ENCODE measurements around the gene CNOT2.

CNOT2 gene

DNA sequence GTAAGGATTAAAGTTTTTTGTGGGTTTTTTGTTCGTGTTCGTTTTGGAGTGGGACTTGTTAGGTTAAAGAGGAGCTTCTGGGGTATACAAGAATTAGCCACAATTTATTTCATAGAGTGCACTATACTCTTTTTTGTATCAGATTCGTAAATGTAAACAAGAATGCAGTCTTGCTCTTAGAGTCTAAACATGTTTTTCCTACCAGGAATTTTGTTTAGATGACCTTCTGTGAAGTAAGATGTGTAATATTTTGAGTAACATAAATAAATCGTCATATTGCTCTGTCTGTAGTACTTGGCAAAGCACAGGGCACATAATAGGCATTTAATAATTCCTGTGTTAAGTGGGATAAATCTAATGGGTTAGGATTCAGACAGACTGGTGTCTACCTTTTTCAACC, 9.6 kb downstream of the CNOT2 start:
- DNase-seq: no peak

DNA sequence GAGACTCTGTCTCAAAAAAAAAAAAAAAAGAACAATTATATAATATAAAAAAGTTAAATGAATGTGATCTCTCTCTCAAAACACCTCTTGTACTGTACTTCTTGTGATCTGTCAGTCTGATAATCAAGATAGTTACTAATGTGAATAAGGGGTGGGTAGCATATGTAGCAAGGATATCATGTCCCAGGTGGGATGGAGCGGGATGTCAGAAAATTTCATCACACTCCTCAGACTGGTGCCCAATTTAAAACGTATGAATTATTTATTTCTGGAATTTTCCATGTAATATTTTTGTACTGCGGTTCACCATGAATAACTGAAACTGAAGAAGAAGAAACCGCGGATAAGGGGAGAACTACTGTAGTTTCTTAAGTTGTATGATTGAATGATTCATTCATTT, 11.0 kb downstream of the CNOT2 start:
- no peak for DNase-seq

DNA sequence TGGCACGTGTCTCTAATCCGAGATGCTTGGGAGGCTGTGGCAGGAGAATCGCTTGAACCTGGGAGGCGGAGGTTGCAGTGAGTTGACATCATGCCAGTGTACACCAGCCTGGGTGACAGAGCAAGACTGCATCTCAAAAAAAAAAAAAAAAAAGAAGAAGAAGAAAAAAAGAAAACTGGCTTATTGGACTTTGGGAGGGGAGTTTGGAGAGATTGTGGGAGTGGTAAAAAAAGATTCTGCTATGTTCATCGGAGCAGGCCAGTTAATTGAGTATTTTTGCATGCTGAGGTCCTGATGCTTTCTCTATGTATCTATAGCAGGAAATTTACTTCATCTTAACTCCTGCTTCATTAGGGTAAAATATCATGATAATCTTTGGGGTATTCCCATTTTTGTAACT, 11.6 kb downstream of the CNOT2 start:
- no peak for DNase-seq

DNA sequence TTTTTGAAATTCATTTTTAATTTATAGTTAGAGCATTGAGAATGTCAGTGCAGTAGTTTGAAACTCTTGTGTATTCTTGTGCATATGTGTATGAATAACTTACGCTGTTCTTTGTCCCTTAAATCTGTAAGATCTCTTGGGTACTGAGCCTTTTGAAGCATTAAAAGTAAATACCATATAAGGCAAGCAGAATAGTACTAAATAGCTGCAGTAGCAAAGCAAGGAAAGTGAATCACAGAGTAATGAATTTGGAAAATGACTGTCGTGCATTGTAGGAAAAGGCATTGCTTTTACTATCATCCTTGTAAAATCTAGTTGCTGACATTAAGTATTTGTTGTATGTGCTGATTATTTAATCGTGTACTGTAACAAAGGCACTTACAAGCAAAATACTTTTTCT, 12.1 kb downstream of the CNOT2 start:
- no peak for DNase-seq

DNA sequence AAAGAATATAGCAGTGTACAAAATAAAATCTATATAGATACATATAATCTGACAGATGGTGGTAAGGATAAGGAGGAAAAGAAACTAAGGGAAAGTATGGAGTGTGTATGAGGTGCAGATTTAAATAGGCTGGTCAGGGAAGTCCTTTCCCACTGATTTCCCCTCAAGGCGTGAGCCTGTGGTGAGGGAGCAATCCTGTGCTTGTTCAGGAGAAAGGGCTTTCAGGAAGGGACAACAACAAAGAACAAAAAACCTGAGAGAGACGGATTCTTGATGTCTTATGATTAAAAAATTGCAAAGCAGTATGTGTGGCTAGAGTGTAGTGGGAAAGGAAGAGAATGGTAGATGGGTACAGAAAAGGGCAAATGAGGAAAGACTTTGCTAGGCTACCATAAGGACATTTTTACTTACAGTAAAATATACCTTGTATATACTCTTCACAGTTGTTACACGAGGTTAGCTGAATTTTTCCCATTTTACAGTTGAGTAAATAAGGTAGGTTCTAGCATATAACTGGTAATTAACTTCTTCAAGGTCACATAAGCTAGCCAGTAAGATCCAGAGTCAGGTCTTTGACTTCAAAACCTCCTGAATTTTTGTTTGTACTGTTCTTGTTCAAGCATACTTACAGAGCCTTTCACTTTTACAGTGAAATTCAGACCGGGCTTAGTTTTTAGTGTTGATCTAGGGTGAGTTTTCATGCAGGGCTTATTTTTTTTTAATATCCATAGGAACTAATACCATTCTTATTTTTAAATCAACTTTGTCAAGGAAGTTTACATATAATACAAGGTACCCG, 15.6 kb downstream of the CNOT2 start:
- no peak for DNase-seq

DNA sequence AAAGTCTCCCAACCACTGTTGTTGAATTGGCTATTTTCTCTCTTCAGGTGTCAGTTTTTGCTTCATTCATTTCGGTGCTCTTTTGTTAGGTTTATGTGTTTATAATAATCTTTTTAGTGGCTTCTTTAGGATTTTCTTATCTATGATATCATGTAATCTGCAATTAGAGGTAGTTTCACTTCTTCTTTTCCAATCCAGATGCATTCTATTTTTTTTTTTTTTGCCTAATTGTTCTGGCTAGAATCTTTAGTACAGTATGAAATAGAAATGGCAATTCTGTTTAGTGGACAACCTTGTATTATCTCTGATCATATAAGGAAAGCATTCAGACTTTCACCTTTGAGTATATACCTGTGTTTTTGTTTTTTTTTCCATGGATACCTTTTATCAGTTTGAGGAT, 17.4 kb downstream of the CNOT2 start:
- no peak for DNase-seq

DNA sequence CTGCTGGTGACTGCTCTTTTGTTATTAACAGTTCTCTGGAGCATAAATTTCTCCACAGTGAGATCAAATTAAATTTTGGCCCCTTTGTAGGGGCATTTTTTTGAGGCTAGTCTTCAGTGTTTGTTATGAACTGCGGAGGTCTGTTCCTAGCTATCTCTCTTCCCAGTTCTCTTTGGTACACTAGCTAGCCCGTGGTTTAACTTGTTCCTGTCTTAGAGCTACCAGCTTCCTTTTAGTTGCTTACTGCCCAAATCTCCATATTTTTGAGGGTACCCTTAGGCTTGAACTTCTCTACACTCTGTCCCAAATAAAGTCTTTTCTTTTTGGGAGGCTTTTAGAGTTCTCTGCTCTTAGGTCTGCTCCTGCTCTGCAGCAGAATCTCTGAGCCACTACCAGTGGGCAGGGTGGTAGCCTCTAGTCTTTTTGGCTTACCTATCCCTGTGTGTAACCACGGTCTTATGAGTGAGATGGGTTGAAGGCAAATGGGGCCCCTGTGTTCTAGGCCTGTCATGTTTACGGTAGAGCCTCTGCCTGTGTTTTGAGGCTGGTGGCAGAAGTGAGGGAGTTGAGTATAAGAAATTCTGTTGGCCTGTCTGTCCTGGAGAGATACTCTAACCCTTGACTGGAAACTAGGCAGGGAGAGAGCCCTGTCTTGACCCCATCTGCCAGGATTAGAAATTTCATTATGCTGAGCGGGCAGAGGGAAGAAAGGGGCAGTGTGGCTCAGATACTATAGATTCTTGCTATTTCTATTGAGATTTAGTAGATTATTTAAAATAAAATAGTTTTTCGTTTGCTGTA, 21.0 kb downstream of the CNOT2 start:
- DNase-seq: no peak

DNA sequence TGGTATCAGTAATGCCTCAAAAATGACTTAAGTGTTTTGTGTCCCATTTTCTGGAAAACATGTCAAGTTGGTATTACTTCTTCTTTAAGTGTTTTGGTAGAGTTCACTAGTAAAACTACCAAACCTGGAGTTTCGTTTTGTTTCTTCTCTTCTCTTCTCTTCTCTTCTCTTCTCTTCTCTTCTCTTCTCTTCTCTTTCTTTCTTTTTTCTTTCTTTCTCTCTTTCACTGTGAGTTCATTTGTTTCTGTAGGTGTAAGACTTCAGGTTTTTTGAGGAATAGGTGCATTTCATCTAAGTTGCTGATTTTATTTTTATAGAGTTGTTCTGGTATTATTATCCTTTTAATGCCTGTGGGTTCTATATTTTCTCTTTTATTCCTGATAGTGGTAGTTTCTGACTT, 21.9 kb downstream of the CNOT2 start:
- DNase-seq: no peak

DNA sequence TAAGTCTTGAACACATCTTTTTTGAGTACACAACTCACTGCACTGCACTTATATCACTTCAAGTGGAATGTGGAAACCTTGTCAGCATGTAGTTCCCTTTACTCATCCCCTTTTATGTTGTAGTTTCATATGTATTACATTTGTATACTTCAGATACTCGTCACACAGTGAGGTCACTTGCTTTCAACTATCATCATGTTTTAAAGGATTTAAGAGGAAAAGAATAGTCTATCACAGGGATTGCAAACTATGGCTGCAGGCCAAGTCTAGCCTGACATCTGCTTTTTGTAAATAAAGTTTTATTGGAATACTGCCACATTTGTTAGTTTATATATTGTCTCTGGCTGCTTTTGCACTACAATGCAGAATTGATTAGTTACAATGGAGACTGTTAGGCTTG, 24.3 kb downstream of the CNOT2 start:
- no peak for DNase-seq

DNA sequence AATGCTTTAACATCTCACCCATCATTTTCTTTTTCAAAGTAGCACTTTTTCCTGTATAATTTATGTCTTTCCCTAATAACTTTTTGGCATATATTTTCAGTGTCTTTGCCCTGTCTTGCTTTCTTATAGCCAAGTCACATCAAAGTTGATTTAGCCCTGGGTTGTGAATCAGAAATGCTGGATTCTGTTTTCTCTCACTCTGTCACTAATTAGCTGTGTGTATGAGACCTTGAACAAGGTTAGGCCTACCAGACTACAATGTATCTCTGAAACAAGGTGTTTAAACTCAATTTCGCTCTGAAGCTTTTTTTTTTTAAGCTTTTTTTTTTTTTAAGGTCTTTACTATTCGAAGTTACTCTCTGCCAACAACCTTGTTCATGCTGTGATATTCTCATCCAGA, 25.7 kb downstream of the CNOT2 start:
- DNase-seq: no peak

DNA sequence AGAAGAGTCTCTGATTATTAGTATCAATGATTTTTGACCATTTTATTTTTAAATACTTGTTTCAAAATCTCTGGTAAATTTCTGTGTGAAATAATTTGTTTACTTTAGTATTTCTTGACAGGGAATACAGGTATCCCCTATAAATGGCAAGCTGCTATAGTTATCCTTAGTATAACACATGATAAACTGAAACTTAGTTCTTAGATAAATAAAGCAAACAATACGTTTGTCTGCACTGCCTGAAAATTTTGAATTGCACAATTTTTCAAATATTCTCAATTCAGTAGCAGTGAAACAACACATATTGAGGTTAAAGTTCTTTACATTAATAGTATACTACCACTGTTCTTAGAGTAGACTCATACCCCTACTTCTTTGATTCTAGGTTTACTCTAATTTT, 26.9 kb downstream of the CNOT2 start:
- no peak for DNase-seq

DNA sequence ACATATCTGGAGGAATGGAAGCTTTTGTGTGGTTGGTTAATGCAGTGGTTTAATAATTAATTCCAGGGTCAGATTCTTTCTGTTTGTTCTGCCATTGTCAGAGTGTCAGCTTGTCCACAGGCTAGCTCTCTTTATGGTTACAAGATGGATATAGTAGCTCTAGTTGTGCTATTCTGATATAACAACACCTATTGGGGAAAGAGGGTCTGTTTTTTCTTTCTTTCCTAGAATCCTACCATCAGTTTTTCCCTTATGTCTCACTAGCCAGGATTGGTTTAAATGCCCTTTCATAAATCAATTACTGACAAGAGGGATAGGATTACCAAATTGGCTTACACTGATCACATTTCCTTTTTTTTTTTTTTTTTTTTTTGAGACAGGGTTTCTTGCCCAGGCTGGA, 27.8 kb downstream of the CNOT2 start:
- DNase-seq: no peak

DNA sequence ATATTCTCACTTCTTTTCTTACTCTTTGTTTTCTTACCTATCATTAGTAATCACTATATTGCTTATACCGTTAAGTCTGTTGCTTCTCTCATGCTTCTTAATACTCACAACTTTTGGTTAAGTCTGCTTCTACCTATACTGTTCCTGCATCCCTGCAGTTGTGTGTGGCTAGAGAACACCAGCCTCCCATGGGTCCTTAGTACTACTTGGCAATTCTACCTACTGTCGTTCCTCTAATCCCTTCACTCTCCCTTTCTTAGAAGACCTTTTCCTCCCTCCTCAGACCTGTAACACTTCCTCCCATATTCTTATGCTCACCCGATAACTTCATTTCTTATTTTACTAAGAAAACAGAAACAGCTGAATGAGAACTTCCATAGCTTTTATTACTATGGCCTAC, 29.3 kb downstream of the CNOT2 start:
- DNase-seq: no peak

DNA sequence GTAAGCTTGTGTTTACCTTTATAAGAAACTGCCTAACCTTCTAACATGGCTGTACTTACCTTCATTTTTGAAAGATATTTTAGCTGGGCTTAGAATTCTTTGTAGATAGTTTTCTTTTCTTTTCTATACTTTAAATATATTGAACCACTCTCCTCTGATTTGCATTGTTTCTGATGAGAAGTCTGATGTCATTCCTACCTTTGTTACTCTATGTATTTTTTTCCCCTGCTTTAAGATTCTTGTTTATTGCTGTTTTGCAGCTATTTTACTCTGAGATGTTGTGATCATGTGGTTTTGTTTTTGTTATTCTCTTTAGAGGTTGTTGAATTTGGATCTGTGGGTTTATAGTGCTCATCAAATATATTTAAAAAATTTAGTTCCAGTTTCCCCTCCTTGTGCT, 31.8 kb downstream of the CNOT2 start:
- no peak for DNase-seq

DNA sequence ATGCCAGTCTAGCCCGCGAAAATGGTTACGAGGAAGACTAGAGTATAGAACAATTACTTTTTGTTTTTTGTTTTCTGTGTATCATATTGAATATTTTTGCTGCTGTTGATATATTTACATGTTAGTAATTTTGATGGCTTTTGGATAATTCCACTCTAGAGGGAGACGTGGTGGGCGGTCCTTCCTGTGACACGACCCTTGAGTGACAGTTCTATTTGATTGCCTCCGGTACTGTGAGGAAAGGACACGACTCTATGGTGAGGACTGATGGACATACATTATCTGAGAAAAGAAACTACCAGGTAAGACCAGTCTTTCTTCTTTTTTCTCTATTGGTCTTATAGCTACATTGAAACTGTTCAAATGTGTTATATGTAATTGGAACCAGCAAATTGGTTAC, 34.7 kb downstream of the CNOT2 start:
- no peak for DNase-seq

DNA sequence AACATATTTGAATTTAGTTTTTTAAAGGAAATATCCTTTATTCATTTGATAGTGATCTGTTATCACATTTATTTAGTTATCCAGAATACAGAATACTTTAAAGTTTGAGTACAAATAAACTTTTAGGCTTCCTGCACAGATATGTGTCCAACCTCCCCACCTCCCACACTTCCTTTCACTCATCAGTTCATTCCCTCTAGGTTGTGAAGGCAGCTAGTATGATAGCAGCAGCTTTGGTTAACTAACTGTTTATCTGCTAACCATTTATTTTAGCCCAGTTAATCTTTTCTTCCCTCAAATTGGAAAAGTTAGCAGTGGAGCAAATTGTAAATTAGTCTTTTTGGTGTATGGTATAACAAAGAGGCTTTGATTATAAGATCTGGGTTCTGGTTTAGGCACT, 35.7 kb downstream of the CNOT2 start:
- no peak for DNase-seq

DNA sequence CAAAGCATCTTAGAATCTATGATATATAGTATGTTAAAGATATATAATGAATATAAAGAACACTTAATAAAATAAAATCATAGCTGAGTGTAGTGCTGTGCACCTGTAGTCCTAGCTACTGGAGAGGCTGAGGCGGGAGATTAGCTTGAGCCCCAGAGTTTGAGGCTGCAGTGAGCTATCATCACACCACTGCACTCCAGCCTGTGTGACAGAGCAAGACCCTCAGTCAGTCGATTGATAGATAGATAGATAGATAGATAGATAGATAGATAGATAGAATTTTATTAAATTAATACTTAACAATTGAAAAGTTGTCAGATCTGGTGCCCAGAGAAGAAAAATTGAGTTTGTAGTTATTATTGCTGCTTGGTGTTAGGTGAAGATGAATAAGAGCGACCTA, 40.0 kb downstream of the CNOT2 start:
- DNase-seq: no peak

DNA sequence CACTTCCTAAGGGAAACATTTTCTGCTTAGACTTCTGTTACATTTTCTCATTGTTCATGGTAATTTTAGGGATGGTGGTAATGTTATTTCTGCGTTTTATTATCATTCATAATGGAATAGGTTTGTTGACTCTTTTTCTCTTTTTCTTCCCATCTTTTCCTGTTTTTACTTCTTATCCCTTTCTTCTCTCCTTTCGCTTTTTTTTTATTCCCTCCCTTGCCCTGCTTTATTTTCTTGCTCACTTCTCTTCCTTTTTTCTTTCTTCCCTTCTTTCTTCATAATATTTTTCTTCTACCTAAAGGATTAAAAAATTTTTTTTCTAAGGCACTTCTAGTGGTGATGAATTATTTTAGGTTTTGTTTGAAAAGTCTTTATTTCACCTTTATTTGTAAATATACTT, 45.6 kb downstream of the CNOT2 start:
- DNase-seq: no peak

DNA sequence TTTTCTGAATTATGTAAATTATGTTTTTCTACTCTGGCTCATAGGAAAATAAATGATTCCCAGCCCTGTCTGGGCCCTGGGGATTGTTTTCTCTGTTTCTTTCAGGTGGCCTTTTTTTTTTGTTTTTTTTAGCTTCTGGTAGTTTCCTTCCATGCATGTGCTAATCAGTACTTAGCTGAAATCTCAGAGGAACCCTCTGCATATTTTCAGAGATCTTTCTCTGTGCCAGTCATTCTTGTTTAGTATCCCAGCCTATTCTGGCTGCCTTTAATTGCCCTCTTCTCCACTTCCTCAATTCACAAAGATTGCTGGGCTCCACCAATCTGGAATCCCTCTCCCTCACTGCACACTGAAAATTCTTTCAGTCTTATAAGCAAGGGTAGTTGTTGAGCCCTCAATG, 46.9 kb downstream of the CNOT2 start:
- DNase-seq: no peak

DNA sequence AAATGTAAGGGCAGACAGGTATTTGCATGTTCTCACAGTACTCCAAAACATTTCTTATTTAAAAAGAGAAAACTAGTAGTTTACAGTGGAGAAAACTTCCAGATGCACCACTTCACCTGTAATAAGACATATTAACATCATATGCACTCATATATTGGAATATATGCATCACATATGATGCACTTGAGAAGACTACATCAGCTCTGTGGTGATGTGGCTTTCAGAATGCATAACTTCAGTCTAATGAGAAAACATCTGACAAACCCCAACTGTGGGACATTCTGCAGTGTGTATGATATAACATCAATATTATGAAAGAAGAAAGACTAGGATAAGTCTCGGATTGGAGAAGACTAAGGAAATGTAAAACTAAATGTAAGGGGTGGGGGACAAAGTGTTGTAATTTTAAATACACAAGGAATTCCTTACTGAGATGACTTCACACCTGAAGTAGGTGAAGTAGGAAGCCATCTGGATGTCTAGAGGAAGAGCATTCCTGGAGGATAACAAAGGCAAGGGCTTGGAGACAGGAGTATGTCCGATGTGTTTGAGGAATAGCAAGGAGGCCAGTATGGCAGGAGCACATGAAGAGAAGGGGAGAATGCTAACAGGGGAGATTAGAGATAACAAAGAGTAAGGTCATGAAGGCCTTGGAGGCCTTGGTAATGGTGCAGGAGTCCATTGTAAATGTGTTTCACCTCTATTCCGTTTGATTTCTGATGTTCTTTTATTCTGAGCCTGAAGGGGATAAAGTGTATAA, 49.0 kb downstream of the CNOT2 start:
- DNase-seq: no peak

DNA sequence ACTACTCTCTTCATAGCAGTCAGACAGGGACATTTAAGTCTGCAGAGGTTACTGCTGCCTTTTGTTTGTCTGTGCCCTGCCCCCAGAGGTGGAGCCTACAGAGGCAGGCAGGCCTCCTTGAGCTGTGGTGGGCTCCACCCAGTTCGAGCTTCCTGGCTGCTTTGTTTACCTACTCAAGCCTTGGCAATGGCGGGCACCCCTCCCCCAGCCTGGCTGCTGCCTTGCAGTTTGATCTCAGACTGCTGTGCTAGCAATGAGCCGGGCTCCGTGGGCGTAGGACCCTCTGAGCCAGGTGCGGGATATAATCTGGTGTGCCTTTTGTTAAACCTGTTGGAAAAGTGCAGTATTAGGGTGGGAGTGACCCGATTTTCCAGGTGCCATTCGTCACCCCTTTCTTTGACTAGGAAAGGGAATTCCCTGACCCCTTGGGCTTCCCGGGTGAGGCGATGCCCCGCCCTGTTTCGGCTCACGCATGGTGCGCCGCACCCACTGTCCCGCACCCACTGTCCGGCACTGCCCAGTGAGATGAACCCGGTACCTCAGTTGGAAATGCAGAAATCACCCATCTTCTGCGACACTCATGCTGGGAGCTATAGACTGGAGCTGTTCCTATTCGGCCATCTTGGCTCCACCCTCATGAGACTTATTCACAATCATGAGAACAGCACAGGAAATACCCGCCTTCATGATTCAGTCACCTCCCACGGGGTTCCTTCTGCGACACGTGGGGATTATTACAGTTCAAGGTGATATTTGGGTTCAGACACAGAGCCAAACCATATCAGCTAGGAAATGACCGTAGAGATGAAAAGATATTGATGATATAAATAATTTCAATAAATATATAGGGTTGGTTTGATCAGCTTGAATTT, 61.7 kb downstream of the CNOT2 start:
- peak; percentile 9 for DNase-seq

DNA sequence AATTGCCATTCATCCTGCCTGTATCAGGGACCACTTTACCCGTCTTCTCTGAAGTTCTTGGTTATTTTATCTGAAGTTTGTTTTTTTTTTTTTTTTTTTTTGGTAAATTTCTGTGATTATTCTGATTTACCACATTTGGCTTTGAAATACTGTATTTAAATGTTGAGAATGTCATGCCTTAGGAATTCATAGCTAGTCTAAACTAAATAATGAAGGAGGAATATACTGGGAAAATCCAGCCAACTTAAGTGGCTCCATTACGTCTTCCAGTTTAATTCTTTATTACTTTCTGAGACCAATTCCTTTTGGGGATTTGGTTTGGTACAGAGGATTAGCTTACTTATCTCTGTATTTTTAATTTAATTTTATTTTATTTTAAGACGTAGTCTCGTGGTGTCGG, 62.6 kb downstream of the CNOT2 start:
- no peak for DNase-seq

DNA sequence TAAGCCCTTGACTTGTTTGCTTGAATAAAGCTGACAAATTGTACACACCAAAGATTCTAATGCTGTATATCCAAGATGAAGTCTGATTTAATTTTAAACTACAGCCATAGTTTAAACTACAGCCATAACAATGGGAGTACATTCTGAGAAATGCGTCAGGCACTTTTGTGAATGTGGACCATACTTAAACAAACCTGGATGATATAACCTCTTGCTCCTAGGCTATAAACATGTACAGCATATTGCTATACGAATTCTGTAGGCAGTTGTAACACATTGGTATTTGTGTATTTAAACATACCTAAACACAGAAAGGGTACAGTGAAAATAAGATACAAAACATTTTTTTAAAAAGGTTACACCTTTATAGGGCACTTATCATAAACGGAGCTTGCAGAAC, 63.4 kb downstream of the CNOT2 start:
- DNase-seq: no peak

Measured in CD4-positive, alpha-beta T cell treated with Interleukin-6 for 4 hours (primary cell).